Ecto neural progenitor cell (in vitro differentiated cells): ENCODE data around the gene TRPC4AP.
A peak's percentile ranks its signal among the peaks of the same experiment; 100 is the strongest.
"Not testable (repeated sequence)": the region's sequence is repeated elsewhere in the genome, so short reads cannot be mapped to it uniquely, and the experiment has no call there.

ENCODE experiments used
- DNase-seq: peaks from one replicate; pipeline ENCODE4 v3.0.0-alpha.2; 2018; ENCODE audit warnings: low spot score

The TRPC4AP gene, protein sequence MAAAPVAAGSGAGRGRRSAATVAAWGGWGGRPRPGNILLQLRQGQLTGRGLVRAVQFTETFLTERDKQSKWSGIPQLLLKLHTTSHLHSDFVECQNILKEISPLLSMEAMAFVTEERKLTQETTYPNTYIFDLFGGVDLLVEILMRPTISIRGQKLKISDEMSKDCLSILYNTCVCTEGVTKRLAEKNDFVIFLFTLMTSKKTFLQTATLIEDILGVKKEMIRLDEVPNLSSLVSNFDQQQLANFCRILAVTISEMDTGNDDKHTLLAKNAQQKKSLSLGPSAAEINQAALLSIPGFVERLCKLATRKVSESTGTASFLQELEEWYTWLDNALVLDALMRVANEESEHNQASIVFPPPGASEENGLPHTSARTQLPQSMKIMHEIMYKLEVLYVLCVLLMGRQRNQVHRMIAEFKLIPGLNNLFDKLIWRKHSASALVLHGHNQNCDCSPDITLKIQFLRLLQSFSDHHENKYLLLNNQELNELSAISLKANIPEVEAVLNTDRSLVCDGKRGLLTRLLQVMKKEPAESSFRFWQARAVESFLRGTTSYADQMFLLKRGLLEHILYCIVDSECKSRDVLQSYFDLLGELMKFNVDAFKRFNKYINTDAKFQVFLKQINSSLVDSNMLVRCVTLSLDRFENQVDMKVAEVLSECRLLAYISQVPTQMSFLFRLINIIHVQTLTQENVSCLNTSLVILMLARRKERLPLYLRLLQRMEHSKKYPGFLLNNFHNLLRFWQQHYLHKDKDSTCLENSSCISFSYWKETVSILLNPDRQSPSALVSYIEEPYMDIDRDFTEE

GRCh38 chr20:35092524-35093266 lies at the start of gene TRPC4AP:
Gene TRPC4AP (minus strand): TSS chr20:35092807. CDS start chr20:35092781, 26 bp downstream.
- DNase-seq, result peak; percentile 95

GRCh38 chr20:35135867-35136586 lies 43.4 kb upstream of the TRPC4AP start:
- no peak for DNase-seq

GRCh38 chr20:35134880-35135279 lies 42.3 kb upstream of the TRPC4AP start:
- DNase-seq, result no peak

- DNase-seq, result no peak
These were observed 41.9 kb upstream of the TRPC4AP start for GRCh38 chr20:35134472-35134871.

DNA sequence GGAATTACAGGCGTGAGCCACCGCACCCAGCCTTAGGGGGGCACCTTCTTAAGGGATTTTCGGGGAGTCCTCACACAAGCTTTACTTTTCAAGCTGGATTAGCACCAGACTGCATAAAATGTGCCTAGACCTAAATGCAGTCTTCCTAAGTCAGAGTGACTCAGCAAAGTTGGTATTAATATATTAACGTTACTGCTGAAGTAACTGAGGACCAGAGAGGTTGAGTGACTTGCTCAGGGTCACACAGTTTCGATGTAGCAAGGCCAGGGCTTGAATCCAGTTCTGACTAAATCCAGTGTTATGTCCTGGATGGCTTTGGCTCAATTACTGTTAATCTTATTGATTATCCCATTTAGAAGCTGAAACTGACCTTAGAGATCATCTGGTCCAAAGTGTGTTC lies 41.1 kb upstream of the TRPC4AP start:
- DNase-seq, result no peak

GRCh38 chr20:35133031-35133430 lies 40.4 kb upstream of the TRPC4AP start:
- no peak for DNase-seq

GRCh38 chr20:35131934-35132333 lies 39.3 kb upstream of the TRPC4AP start:
- DNase-seq, result no peak

- DNase-seq, result no peak
These were observed 37.1 kb upstream of the TRPC4AP start for GRCh38 chr20:35129647-35130069.

DNA sequence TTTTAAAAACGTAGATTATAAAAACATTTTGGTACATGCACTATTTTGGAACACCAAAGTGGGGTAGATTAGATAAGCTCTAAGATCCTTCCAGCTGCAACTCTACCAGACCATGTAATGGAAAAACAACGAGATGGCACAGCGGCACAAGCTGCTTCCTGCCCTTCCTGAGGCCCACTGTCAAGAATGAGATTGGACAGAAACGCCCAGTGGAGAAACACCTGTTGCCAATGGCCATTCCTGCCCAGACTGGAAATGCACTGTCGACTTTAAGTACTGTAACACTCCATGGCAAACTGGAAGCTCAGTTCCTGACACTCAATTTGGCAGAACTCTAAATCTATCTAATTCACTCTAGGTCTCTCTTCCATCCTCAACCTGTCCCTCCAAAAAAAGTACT lies 33.1 kb upstream of the TRPC4AP start:
- DNase-seq, result no peak

GRCh38 chr20:35122756-35123405 lies 30.3 kb upstream of the TRPC4AP start:
- DNase-seq, result no peak

DNA sequence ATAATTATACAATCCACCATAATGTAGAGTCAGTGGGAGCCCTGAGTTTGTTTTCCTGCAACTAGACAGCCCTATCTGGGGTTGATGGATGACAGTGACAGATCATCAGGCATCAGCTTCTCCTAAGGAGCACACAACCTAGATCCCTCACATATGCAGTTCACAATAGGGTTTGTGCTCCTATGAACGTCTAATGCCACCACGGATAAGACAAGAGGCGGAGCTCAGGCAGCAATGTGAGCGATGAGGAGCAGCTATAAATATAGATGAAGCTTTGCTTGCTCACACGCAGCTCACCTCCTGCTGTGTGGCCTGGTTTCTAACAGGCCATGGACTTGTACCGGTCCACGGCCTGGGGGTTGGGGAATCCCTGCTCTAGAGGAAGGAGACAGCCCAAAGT lies 28.6 kb upstream of the TRPC4AP start:
- DNase-seq, result no peak

DNA sequence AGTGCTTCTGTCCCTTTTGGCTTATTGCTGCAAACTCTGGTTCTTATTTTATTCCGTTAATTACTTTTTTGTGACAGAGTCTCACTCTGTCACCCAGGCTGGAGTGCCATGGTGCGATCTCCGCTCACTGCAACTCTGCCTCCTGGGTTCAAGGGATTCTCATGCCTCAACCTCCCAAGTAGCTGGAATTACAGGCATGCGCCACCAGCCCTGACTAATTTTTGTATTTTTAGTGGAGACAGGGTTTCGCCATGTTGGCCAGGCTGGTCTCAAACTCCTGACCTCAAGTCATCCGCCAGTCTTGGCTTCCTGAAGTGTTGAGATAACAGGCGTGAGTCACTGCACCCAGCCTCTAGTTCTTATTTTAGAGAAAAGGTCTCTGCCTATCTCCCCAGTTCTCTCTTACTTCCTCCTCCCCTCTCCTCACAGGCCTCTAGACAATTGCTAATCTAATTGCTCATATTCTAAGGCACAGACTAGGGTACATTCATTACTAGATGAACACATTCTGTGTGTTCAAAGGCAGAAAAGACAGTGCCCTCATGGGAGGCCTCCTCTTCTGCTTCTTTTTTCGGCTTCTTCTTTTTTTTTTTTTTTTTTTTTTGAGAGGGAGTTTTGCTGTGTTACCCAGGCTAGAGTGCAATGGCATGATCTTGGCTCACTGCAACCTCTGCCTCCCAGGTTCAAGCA lies 27.6 kb upstream of the TRPC4AP start:
- DNase-seq, result no peak

DNA sequence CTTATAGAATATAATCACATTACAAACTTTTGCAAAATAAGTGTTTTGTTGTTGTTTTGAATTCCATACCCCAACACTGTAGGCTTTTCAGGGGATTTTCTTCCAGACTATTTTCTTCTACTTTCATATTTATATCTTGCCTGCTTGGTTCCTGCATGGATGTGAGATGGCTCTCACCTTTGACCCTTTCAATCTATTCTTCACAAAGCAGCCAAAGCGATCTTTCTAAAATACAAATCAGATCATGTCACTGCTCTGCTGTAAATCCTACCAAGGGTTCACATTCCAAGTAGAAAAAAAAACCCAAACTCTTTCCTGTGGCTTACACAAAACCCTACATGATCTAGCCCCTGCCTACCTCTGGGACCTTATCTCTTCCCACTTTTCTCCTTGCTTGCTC lies 25.0 kb upstream of the TRPC4AP start:
- DNase-seq, result no peak

DNA sequence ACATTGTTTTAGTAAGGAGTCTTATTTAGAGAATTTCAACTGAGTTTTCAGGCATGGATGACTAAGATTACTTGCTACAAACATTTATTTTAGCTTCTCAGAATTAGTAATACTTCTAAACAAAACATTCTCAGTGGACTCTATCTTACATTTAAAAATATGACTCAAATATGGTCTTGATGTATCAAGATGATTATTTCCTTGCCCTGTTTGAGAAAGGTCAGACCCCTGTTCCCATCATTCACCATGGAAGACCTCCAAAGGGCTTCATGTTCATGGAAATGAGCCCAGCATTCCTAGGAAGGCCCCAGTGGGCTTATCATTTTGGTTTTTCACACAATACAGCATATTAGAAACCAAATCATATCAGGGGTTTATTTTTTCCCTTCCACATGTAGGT lies 24.6 kb upstream of the TRPC4AP start:
- no peak for DNase-seq

DNA sequence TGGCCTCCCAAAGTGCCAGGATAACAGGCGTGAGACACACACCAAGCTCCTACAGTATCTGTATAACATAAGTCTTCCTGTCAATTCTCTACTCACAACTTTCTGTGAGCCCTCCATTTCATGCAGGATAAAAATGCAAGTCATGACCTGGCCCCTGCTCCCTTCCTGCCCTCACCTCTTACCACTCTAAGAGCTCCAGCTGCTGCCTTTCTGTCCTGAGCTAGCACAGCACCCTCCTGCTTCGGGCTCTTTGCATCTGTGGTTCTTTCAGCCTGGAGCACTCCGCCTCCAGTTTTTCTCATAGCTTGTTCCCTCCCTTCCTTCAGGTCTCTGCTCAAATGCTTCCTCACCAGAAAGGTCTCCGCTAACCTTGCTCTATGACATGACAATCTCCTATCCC lies 23.7 kb upstream of the TRPC4AP start:
- no peak for DNase-seq

DNA sequence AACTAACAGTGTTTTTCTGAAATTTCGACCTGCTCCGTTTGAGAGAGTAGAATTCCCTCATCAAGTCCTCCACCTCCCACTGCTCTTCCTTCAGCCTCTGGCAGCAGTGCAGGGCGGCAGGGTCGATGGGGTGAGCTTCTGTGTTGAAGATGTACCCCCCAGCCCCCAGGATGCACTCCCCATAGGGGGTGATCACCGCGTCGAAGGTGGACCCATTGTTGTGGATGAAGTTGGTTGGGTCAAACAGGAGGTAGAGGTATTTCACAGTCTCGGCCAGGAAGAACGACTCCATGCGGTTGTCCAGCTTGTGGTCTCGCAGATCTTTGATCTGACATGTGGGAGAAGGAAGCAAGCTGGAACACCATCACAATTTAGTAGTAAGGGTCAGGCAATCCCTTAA lies 23.0 kb upstream of the TRPC4AP start:
- no peak for DNase-seq

GRCh38 chr20:35112276-35112675 lies 19.7 kb upstream of the TRPC4AP start:
- DNase-seq, result not testable (repeated sequence)

DNA sequence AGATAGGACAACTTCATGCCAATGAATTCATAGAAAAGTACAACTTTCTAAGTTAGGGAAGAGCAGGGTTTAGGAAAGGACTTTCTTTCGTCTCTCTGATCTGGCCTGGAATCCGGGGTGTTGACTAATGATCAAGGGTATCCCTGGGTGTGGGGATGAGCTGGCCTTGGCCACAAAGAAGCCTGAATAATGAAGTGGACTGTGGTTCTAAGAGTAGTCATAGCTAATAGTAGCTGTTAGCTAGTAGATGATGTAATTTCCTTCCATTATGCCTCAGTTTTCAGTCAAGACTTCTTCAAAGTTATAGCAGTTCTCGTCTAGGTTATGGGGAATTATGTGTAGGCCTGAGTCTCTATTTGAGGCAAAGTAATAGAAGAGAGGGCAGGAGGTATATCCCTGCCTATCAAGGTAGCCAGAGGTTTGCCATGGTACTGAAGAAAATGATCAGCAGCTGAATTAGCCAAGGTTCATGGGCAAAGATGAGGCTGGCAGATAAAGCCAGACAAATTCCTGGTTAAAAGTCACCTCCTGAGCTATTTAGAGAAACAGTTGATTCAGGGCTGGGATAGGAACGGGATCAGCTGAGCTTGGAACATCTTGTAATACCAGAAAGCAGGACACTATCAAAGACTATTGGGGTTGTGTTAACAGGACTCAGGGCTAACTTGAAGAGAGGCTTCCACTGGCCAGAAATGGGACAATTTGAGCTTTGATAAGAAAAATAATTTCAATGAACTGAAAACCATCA lies 18.7 kb upstream of the TRPC4AP start:
- no peak for DNase-seq

DNA sequence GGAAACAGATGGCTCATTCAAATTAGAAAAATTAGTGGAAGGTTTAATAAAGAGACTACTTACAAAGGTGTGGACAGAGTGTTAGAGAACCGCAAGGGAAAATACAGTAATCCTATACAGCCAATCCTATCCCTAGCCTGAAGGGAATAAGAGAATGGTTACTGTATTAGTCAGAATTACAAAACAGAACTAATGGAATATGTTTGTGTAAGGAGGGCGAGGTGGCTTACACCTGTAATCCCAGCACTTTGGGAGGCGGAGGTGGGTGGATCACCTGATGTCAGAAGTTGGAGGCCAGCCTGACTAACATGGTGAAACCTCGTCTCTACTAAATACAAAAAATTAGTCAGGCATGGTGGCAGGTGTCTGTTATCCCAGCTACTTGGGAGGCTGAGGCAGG lies 16.3 kb upstream of the TRPC4AP start:
- DNase-seq, result no peak

DNA sequence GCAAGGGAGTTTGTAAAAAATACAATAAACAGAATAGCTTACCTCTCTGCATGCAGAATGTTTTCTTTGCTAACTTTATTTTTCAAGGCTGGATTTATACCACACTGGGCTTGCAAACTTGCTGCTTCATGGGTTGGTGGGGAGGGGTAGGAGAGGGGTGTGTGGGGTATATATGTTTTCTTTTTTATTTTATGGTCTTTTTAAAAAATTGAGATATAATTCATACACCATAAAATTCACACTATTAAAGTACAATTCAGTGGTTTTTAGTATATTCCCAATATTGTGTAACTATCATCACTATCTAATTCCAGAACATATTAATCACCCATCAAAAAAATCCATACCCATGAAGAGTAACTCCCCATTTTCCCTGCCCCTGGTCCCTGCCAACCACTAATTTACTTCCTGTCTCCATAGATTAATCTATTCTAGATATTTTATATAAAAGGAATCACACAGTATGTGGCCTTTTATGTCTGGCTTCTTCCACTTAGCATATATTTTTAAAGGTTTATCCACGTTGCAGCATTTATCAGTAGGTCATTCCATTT lies 14.3 kb upstream of the TRPC4AP start:
- no peak for DNase-seq
